CD4-positive, alpha-beta T cell treated with Interleukin-15 for 1 hour (primary cell): ENCODE measurements around the gene LURAP1L.

Experiments used
- DNase-seq: peaks from one replicate; pipeline ENCODE4 v3.0.0-alpha.2; 2020

The LURAP1L gene, protein sequence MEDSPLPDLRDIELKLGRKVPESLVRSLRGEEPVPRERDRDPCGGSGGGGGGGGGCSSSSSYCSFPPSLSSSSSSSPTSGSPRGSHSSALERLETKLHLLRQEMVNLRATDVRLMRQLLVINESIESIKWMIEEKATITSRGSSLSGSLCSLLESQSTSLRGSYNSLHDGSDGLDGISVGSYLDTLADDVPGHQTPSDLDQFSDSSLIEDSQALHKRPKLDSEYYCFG

DNA sequence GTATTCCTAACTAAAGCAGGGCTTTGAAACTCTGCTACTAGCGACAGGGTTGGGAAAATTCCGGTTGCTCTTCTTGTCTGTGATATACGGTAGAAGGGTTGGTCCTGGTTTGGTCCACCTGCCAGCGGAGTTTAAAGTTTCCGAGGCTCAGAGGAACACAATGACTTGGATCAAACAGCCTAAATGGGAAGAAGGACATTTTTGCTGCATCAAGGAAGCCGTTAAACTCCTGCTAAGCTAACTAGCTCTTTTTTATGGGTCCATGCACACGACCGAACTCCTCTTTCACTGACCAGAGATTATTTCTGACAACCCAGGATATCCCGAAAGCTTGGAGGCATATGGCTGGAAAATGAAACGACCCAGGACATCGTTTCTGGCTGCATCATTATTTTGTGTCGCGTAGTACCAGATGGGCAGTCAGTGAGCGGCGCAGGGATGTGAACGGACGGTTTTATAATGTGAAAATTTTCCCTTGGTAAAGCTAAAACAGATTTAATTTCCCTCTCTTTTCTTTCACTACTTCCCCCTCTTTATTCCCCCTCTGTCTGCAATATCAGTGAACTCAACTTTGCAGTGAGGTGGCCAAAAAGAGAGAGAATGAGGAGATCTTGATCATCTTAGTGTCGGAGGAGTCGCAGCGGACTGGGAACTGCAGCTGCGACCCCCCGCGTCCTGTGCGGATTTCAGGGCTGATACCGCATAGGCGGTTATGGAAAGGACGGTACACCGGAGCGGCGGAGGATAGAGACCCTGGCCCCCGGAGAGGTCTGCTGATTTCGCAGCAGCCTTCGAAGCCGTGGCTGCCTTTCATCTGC lies at the start of gene LURAP1L:
TSS of gene LURAP1L (plus strand) at position 160 of the 818 bp plus-strand sequence. CDS start 696 bp downstream, outside the sequence.
- no peak for DNase-seq

DNA sequence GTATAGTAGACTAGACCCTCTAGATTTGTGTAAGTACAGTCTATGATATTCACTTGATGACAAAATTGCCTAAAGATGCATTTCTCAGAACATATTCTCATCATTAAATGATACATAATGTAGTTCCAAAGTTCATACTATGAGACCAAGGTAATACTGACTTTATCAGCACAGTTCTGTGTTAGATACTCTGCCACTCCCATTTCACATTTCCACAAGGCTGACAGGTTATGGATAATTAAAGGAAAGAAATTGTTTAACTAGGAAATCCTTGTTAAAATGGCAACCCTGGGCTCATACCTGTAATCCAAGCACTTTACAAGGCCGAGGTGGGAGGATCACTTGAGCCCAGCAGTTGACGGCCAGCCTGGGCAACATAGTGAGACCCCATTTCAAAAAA lies 48.0 kb upstream of the LURAP1L start:
- no peak for DNase-seq

DNA sequence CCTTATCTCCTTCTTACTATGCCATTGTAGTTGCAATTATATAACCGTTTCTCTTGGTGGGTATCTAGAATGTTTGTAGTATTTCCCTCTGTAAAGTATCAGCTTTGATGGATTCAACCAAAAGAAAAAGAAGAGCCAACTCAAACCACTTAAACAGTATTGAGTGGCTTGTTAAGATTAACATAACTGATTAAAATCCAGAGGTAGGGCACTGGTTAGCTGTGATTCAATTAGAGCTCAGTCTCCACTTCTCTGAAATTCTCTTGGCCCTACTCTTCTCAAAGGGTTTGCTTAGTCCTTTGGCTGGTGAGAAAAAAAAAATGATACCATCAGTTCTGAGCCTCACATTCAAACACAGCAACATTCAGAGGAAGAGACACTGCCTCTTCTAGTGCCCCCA lies 44.6 kb upstream of the LURAP1L start:
- no peak for DNase-seq

DNA sequence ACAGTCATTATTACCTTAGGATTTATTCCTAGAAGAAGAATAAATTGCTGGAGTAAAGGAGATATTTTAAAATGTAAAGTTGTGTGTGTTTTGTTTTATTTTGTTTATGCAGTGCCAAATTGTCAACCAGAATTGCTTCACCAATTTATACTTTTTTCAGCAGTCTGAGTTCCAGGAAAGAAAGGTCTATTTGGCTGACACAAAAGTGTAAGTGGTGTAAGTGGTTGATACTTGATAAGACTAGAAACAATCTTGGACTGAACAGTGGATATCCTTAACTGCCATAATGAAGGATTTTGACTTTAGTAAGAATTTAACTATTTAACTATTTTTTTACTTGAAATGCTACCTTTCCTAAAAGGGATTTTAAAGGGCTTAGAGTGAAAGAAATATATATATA lies 43.9 kb upstream of the LURAP1L start:
- no peak for DNase-seq

DNA sequence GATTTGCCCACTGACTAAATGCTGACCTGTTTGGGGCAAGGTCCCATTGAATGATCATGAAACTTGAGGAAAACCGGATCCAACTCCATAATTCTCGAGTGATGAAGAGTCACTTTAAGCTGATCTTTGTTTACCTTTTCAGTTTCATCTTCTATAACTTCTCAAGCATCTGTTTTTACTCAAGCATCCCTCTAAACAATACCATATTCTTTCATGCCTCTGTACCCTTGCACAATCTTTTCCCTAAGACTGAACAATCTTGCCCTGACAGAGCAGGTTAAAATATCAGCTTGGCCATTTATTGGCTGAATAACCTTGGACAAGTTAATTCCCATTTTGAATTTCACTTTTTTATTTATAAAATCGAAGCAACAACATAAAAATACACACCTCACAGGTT lies 41.8 kb upstream of the LURAP1L start:
- no peak for DNase-seq

DNA sequence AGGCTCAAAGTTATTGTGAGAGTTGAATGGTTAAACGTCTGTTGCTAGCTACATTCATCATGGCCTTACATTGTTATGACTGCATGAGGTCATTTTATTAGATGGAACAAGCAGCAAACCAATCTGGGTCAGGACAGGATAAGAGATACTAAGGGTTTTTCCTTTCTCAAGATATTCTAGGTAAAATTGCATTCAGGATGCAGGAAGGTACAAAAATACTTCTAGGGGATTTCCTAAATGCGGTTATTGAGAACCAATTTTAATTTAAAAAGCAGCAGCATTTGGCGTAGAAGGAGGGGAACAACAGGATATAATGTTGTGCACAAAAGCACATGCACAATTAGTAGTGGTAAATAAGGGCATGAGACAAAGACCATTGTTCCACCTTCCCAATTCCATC lies 39.2 kb upstream of the LURAP1L start:
- DNase-seq, result no peak

DNA sequence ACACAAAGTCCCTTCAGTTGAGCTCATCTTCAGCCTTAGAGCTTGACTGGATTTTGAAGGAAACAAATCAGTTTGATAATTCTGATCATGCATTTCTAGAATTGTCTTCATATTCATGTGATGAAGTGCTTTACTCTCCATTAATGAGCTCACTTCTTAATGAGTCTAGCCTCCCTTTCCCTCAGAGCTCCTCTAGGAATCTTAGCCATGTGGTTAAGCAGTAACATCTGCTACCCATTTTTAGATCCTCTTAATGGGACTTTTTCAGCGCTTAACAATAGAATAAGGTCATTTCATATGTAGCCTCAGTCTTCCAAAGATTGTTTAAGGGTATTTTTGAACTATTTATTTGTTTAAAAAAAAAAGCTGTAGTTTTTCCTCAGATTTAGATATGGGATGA lies 36.9 kb upstream of the LURAP1L start:
- DNase-seq, result no peak

DNA sequence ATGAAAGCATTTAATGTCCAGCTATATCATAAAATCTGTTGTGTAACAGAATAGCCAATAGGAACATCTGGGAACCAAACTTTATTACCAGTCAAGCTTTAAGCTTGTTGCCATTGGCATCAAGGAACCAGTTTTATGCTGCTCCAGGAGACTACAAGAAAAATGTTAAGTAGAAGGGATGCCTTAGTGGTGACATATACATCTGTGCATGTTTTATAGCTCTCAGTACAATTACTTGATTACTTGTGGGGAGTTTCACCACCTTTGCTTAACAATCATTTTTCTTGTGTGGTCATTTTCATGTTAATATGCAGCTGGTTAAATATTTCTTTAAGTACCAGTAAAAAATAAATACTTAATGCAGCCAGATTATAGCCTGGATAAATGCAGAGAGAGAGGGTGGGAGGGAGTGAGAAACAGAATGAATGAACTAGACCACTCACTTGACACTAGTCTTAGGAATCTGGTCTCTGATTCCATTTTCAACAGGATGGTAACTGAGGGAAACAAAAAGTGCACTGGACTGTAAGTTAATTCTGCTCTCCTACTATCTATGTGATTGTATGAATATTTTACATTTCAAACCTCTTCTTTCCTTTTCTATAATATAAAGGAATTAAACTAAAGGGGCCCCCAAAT lies 35.7 kb upstream of the LURAP1L start:
- DNase-seq, result no peak

DNA sequence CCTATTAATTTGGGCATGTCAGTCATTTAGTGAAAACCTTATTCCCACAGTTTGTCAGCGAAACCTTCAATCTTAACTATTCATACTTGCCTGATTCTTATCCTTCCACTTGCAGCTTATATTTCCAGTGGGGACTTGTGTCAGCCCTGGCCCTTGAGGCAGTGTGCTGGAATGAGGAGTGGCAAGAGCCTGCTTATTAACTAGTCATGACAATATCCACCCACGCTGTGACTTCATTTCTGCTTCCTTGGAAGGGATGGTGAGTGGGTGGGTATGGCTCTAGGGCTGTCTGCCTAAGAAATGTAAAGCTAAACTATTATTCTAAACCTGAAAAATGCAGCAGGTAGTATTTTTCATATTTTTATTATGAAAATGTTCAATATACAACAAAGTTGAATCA lies 34.0 kb upstream of the LURAP1L start:
- DNase-seq, result no peak

DNA sequence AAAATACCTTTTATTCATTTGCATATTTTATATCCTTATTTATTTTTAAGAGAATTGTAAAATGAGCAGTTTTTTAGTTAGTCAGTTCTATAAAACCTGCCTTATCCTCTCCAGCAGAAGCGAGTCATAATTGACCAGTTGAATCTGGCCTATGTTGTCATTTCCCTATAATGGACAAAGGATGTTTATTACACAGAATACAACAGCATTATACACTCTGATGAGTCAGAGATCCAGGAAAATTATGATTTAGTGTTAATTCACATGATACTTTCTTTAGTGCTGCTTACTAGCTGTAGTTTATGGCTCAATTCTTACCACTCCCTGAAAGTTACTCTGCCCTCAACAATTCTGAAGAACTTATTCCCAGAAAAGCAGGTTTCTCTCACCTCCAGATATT lies 26.8 kb upstream of the LURAP1L start:
- DNase-seq, result no peak

DNA sequence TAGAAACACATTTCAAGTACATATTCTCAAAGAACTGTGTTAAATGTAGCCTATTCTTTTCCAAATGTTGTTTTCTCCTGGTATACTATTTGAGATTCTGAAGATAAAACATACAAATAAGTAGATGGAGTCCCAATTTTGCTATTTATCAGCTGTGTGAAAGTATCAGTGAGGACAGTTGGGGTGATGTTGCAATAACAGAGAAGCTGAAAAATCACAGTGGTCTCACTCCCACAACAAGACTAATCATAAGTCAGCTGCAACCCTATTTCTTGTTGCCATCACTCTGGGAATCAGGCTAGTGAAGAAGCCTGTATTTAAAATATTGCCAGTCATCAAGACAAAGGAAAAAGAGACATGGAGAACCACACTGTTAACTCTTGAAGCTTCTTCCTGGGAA lies 25.9 kb upstream of the LURAP1L start:
- DNase-seq, result no peak

DNA sequence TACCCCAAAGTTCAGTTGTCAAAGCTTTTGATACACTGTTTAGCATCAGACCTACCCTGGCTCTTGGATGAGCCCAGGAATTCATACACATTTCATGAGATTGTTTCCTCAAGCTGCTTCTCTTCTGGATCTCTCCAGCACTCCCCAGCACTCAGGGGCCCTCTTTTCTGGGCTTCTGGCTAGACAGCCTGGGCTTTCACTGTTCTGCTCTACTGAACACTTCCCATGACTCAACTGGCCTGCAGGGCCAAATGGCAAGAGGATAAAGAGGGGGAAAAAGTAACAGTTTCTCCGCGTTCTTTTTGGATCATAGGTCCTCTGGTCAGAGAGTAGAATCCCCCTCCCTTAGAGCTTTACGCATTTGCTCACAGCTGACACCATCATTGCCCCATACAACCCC lies 20.9 kb upstream of the LURAP1L start:
- DNase-seq, result no peak

DNA sequence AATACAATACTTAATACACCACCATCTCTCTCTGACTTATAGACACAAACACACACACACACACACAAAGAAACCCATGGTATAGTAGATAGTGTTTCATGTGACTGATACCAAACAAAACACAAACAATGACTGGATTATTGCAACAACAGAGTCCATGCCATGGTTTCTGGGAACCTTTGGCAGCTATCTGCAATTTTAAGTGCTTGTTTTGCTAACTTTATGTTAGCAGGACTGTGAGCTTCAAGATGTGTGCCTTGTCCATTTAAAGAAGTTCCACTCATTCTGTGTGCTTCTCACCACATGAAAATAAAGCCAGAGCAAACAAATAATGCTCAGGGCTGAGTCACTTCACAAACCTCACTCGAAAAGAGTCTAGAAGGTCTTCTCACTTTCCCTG lies 15.1 kb upstream of the LURAP1L start:
- DNase-seq, result no peak

DNA sequence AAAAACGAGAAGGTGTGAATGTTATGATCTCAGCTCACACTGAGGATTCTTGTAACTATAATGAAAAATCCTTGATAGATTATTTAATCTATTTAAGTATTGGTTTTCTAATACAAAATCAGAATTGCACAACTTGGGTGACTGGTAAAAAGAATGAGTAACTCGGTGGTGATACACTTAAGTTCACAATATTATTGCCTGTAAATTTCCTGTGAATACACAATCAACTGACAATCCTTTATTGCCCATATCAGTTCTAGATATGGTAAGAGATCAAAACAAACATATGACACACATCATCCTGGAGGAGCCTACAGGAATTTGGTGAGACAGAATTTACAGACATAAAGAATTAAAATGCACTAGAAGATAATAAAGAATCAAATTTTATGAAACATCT lies 14.1 kb upstream of the LURAP1L start:
- DNase-seq, result no peak

DNA sequence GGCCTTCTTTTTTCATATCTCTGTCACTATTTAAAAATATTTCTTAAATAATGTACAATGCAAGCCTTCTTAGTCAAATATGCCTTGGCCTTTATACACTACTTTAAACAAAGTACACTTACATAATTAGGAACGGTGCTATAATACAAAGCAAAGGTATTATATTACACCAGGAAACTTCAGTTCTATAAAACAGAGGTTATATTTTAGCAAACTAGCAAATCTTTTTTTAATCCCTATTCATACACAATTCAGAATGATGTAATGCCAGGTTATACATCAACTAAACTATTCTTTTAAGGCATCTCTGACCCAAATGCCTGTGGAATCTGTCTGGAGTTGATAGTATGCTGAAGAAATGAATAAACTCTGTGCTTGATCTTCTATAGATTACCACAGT lies 10.7 kb upstream of the LURAP1L start:
- no peak for DNase-seq

DNA sequence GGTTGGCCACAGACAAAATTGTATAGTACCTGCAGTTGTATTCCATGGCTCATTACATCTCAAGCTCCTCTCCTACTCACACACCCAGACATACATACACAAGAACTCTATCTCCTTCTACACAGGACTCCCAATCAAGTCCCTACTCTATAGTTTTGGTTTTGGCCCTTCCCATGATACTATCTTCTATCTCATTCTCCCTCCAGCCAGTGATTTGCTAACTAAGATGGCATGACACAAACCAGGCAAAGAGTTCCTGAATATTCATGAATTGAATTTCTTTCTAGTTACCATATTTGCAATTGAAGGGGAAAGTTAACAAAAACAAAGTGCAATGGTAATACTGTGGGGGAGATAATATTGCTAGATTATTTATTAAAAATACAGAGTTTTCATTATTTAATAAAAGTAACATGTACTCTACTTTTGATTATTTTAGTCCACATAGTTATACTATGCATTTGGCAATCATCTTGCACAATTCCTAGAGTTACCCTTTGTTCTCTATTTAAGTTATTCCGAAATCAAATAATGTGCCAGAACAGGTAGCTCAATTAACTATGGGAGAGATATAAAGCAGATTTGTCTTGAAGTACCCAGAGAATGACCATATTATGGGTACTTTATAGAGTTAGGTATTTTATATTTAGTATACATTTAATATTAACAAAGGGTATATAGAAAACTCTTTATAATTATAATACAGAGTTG lies 9.6 kb upstream of the LURAP1L start:
- DNase-seq, result no peak

DNA sequence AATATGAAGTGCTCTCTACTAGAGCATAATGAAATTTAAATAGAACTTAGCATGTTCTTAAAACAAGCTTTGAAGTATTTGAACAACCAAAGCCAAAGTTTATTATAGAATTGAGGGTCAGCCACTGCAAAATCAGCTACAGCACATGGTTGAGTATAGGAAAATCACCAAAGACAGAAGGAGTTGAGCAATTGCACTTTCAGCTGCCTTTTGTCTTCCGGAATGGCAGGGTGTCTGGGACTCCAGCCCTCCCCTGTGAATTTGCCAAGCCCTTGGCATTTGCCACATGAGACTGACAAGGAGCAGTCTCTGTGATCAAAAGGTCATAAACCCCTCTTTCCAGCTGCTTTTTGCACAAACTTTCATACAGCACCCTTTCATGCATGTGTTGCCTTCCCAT lies 8.5 kb upstream of the LURAP1L start:
- DNase-seq, result no peak

DNA sequence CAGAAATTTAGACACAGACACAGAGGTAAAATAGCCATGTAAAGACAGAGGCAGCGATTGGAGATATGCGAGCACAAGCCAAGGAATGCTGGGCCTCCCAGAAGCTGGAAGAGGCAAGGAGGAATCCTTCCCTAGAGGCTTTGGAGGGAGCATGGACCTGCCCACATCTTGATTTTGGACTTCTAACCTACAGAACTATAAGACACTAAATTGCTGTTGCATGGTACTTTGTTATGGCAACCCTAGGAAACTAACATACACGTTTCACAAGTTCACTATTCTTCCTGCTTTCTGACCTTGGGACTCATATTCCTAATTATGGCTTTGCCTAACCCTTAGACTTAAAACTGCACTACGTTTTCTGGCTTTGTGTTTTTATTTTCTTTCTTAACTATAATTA lies 4.6 kb upstream of the LURAP1L start:
- DNase-seq, result no peak

DNA sequence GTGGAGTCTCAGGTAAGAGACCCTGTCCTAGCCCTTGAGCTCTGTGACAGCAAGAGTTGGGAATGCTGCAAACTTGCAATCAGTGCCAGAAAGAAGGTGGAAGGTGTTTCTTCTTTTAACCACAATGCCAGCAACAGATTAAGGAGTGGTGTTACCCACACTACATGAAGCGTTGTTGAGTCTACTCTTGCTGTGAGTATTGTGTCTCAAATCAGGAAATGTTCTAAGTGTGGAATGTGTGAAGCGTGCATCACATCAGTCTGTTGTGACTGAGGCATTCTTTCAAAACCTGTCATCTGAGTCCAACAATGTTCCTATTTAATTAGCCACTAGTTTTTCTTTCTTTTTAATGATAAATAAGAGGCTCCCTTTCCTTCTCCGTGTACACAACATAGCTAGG lies 2.9 kb upstream of the LURAP1L start:
- DNase-seq, result no peak

DNA sequence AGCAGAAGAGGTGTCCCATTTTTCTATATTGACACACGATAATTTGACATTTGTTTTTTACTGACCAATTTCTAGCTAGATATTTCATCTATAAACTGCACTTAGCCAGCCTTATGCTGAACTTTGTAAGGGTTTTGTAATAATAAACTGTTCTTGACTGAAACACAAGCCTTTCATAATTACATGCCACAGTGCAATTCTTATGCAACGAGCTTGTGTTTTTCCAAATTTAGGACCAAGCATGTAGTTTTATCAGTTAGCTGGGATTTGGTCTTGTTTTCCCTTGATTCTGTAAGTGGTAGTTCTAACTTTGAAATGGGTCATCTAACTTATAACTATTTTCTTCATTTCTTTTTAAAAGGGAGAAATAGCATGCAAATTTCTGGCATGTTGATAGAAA lies 1.3 kb upstream of the LURAP1L start:
- DNase-seq, result no peak

DNA sequence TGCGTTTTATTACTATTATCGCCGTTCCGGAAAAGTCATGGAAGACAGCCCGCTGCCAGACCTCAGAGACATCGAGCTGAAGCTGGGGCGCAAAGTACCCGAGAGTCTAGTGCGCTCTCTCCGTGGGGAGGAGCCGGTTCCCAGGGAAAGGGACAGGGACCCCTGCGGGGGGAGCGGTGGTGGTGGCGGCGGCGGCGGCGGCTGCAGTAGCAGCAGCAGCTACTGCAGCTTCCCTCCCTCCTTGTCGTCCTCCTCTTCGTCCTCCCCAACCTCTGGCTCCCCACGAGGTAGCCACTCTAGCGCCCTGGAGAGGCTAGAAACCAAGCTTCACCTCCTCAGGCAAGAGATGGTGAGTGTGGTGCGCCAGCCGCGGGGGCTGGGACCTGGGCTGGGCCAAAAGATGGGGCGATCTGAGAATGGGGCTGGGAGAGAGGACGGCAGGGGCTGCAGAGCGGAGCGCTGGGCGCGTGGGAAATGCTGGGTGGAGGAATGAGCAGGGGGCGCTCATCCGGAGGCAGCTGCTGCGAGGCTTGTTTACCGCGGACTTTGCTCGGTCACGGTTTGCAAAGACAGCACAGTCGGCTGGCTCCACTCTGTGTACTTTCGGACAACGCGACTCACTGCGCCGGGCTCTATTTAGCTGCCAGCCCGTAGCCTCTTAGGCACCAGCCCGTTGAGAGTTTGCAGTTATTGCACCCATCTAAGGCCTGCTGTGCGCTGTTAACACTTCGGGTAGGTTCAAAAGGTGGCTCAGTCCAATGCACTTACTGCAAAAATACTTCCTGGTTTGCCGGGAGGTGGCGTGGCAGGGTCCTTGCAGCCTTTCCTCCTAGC lies 1.1 kb downstream of the LURAP1L start:
- peak; percentile 16 for DNase-seq

DNA sequence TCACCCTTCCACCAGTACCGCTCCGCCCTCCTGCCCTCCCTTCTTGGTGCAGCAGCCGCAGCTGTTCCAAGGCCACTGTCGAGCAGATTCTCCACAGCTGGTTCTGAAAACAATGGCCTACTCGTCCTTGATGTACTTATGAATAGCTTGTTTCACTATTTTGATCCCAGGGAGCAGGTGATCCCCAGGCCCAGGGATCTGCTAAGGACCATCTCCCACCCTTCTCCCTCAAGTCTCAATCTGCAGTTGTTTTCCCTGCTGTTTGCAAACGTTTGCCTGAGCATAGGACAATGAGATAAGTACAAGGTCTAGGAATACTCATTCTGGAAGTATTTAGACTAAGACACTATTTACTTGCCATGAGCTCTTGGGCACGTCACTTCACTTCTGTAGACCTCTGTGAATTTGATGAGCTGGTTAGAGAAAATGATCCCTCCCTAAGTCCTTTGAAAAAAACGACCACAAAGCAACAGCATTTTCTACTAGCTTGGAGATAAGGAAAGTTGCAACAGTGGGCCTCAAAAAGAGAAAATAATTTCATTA lies 1.8 kb downstream of the LURAP1L start:
- no peak for DNase-seq
